HG03442 (cell line): ENCODE data around the gene SPATA2.

Experiments used
- ATAC-seq: cut with Tn5 transposase; IDR thresholded peaks from one replicate; pipeline ENCODE4 v1.9.1; 2021; ENCODE audit warnings: mild to moderate bottlenecking, moderate library complexity; ENCODE audit not compliant: unreplicated experiment

SPATA2 gene

DNA sequence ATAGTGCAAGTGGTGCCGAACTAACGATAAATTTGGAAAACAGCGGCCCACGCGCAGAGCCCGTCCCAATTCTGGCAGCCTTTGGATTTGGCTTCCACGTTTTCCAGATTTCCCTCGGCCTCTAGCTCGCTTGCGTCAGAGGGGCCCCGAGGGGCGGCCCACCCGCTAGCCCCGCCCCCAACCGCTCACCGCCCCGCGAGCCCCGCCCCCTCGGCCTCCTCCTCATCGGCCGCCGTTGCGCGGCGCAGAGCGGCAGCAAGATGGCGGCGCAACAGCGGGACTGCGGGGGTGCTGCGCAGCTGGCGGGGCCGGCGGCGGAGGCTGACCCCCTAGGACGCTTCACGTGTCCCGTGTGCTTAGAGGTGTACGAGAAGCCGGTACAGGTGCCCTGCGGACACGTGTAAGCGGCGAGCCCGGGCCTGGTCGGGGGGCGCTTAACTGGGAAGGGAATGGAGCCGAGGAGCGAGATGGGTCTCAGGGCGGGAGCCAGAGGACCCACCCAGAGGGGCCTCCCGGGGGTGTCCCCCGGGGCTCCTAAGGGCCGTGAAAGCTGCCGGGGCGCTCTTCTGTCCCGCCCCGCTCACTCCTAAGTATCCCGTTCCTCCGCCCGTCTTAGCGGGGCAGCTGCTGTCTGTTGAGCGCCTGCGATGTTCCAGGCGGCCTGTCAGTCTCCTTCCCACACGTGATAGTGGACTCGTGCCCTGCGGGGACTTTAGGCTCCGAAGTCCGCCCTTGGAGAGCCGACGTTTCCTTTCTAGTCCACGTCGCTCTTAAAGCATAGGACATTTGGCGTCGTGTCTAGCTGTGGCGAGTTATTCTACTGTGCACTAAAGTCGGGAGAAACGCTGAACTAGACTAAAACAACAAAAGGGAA, 21.1 kb upstream of the SPATA2 start, which contains the start of gene RNF114:
Gene RNF114, plus strand, starts transcription at position 245 of the 874 bp plus-strand sequence. Its CDS starts 16 bp downstream, at position 261.
- peak; percentile 72 for ATAC-seq

DNA sequence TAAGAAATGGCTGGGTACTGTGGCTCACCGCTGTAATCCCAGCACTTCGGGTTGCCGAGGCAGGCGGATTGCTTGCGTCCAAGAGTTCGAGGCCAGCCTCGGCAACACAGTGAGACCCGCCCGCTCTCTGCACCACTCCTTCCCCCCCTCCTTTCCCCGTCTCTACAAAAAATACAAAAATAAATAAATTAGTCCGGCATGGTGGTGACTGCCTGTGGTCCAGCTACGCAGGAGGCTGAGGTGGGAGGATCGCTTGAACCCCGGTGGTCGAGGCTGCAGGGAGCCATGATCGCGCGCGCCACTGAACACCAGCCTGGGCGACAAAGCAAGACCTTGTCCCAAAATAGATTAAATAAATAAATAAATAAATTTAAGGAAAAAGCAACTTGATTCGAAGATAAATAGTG, 20.4 kb upstream of the SPATA2 start:
- ATAC-seq: no peak

DNA sequence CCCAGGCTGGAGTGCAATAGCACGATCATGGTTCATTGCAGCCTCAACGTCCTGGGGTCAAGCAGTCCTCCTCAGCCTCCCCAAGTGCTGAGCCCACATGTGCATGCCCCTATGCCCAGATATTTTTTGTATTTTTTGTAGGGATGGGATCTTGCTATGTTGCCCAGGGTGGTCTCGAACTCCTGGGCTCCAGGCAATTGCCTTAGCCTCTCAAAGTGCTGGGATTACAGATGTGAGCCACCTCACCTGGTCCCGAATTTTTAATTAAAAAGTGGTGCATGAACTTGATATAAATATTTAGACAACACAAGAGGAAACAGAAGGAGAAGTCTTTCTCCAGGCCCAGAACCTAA, 13.8 kb upstream of the SPATA2 start:
- ATAC-seq: no peak

DNA sequence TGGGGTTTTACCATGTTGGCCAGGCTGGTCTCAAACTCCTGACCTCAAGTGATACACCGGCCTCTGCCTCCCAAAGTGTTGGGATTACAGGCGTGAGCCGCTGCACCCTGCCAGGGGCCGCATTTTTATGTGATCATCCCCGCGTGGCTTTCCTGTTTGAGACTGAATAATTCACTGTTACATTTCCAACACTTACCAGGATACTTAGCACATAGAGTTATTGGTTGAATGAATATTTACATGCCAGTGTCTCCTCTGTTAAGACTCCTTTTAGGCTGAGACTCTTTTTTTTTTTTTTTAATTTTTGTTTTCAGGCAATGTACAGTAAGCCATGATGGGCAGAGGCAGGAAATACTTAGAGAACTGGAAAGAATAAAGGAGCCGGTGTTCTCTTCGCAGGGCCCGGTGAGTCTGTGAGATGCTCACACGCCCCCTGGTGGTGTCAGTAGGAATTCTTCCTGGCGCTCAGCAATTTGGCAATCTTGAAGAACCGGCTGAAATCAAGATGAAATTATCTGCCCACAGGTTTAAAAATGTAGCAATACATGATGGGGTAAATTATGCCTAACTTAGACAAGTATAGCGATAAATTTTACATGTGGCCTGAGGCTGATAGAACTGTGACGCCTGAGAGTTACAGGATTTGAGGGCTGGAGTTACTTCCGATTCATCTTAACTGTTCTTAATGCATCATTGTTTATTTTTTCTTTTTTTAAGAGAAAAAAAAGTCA, 13.2 kb upstream of the SPATA2 start:
- no peak for ATAC-seq

DNA sequence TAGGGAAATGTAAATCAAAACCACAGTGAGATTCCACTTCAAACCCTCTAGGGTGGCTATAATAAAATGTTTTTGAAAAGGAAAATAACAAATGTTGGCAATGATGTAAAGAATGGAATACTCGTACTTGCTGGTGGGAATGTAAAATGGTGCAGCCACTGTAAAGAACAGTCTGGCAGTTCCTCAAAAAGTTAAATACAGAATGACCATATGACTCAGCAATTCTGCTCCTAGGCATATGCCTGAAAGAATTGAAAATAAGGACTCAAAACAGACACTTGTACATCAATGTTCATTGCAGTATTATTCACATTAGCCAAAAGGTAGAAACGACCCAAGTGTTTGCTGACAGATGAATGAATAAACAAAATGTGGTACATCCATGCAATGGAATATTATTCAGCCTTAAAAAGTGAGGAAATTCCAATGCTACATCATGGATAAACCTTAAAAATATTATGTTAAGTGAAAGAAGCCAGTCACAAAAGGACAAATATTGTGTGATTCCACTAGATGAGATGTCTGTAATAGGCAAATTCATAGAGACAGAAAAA, 10.6 kb upstream of the SPATA2 start:
- ATAC-seq: no peak

DNA sequence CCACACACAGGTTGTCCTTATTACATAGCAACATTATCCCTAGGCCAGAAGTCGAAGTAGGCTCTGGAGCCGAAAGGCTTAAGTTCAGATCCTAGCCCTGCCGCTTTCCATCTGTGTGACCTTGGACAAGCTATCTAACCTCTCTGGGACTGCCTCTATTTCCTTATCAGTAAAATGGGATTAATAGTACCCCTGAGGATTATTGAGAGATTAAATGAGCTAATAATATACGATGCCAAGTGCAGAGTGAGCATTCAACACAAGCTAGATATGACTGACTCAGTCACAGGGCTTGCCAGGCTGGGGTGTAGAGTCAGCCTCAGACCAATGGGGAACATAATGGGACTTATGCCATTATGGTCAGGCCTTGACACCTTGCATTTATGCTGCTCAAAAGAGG, 8.9 kb upstream of the SPATA2 start:
- no peak for ATAC-seq

DNA sequence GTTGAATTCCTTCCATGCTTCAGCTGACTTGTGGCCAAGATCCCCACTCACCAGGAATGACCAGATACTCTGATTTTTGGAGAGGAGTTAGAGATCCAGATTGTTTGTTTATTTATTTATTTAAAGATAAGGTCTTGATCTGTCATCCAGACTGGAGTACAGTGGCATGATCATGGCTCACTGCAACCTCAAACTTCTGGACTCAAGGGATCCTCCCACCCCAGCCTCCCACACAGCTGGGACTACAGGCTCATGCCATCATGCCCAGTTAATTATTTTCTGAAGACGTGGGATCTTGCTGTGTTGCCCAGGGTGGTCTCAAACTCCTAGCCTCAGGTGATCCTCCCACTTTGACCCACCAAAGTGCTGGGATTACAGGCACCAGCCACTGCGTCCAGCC, 4.1 kb upstream of the SPATA2 start:
- ATAC-seq: no peak

DNA sequence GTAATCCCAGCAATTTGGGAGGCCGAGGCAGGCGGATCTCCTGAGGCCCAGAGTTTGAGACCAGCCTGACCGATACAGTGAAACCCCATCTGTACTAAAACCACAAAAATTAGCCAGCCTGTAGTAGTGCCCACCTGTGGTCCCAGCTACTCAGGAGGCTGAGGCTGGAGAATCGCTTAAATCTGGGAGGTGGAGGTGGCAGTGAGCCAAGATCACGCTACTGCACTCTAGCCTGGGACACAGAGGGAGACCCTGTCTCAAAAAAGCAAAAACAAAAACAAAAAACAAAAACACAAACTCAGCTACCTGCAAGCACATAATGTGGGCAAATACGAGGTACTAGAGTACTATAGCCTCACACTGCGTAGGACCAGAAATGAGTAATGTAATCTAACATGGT, 3.7 kb upstream of the SPATA2 start:
- ATAC-seq: no peak

DNA sequence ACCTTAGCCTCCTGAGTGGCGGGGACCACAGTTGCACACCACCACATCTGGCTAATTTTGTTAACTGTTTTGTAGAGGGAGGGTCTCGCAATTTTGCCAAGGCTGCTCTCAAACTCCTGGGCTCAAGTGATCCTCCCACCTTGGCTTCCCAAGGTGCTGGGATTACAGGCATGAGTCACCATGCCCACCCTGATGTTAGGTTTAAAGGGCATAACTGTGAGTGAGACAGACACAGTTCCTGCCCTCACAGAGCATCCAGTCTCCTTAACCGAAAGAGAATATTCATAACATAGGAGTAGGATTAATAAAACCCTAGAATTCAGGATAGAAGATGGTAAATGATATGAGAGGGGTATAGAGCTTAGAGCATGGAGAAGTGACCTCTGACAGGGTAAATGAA, 3.1 kb upstream of the SPATA2 start:
- no peak for ATAC-seq

DNA sequence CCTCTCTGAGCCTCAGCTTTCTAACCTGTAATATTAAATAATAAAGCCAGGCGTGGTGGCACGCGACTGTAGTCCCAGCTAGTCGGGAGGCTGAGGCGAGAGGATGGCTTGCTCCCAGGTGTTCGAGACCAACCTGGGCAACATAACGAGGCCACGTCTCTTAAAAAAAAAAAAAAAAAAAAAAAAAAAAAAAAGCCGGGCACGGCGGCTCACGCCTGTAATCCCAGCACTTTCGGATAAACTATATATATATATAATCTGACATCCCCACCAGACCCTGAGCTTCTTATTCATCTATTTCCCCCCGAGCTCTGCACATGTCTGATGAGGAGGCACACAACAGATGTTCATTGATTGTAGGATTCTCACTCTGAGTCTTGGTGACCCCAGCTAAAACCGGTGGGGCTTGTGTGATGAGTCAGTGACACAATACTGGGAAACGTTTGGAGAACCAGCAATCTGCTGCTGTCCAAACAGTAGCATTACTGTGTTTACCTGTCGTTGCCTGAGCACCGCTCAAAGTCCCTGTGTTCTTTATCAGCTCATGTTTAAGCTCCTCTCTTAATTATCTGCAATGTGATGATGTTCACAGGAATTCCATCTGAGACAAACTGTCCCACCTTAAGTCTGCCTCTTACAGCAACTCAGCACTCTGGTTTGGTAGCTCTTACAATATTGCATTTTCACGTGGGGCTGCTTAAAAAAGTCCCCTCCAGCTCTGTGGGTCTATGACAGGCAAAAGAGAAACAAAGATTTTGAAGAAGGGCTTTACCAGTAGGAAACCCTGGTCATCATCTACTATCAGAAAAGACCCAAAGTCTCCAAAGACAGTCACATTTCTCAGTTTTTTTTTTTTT, 1.0 kb upstream of the SPATA2 start:
- no peak for ATAC-seq

DNA sequence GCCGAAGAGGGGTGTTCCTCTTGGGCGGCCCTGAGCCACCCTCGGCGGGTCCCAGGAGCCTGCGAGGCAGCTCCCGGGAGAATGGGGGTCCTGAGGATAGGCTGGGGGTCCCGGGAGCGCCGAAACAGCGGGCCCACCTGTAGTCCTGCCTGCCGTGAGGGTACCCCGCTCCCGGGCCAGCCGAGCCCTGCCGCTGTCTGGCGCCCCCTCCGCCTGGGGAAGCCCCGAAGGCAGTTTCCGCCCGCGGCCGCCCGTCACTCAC, 280 bp downstream of the SPATA2 start:
- ATAC-seq: peak; percentile 24

DNA sequence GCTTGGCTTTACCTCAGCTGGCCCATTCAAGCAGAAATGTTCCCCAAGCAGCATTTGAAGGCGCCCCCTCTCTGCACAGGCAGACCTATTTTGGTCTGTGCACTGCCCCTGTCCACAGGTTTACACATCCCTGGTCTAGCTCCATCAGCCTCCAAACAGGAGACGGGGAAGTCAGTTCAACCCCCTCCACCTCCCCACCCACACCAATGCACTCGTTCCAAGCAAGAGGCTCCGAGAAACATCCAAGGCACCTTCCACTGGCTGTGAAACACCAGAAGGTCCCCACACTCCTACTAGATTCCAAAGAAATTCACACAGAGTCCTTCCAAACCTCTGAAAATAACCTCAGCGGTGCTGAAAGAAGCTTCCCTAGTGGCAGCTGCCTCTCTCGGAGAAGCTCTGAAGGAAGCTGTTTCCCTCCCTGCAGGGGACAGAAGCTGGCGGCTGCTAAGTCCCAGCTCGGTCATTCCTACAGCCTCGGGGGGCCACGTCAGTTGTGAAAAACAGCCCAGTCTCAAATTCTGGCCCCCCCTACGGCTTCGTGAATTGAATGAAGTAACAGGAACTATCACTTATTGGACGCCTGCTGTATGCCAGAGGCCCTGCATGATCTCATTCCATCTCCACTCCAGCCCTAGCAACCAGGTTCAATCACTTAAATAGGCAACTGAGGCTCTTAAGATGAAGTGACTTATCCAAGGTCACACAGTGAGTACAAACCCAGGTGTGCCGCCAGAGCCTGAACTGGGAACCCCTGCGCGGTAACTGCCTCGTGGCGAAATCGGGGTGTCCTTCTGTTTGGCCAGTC, 815 bp downstream of the SPATA2 start:
- ATAC-seq: no peak

DNA sequence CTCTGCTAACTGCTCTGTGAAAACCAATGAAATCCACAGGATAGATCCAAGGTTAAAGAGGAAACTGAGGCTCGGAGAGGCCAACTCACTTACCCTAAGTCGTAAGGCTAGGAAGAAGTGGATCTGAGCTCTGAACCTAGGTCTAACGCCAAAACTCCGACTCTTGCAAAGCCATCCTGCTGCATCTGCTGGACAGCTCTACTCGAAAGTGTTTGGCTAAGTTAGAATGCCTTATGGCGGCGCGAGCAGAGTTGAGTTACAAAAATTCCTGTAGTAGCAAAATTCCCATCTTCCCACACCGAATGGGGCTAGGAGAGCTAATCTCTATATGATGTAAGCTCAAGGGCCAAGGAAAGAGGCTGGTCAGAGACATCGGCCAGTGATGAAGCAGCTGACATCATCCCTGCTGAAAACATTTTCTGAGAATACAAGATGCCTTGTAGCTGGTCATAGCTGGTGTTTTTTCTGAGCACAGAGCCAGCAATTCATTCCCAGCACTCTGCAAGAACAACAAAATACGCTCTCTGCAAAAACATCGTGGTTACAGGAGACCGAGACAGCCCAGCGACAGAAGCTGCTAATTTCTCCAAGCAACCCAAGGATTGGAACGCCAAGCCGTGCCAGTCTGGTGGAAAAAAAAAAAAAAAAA, 1.8 kb downstream of the SPATA2 start:
- ATAC-seq: no peak

DNA sequence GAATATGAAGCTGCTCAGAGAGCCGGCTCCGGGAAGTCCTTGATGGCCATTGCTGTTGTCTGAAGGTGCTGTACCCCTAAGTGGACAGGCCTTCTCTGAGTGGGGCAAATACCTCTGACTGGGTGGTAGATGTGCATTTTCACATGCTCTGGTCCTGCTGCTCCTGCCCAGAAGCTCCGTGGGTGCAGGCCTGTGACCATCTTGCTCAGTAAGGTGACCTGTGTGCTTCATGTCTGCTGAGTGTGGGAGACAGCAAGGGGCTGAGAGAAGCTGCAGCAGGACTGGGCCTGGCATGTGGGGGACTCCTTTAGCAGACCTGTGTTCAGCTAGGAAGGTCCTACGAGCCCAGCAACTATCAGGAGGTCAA, 5.0 kb downstream of the SPATA2 start:
- no peak for ATAC-seq

DNA sequence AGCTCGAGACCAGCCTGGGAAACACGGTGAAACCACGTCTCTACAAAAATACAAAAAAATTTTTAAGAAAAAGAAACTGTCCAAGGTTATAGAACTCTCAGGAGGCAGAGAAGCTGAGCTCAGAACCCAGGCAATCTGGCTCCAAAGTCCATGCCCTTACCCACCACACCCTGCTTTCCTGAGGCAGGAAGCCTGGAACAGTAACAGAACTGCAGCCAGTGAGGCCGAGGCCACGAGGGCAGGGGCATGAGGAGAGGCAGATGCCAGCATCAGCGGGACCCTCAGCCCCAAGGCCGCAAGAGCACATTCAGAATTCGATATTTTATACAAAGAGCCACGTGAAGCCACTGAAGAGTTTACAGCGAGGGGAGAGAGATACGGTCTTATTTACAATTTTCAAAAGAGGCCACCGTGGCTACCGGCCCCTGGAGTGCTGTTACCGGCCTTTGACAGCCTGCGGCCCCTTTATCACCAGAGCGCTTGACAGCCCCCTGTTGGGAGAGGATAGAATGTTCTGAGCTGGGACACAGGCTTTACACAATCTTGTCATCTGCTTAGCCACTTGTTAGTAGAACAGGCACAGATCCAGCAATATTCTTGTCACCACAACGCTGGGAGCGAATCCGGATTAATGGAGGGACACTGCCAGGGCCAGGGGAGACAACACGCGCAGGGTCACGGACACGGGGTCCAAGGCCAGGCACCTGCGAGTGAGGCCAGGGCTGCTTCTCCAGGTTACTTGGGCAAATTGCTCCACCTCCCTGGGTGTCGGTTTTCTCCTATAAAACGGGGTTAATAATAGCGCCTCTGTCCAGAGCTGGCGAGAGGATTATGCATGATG, 5.6 kb downstream of the SPATA2 start:
- no peak for ATAC-seq

DNA sequence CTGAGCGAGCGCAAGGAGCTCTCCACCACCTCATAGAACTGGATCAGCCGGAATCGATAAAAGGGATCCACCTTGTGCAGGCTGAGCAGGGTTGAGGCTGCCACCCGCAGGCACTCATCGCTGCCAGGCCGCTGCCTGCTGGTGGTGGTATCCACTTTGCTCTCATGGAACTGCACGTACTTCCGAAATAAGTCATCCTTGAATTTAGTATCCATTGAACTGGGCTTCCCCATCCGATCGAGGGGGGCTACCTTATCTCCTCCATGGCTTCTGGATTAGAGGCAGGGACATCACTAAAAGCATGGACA, 7.1 kb downstream of the SPATA2 start:
- no peak for ATAC-seq

DNA sequence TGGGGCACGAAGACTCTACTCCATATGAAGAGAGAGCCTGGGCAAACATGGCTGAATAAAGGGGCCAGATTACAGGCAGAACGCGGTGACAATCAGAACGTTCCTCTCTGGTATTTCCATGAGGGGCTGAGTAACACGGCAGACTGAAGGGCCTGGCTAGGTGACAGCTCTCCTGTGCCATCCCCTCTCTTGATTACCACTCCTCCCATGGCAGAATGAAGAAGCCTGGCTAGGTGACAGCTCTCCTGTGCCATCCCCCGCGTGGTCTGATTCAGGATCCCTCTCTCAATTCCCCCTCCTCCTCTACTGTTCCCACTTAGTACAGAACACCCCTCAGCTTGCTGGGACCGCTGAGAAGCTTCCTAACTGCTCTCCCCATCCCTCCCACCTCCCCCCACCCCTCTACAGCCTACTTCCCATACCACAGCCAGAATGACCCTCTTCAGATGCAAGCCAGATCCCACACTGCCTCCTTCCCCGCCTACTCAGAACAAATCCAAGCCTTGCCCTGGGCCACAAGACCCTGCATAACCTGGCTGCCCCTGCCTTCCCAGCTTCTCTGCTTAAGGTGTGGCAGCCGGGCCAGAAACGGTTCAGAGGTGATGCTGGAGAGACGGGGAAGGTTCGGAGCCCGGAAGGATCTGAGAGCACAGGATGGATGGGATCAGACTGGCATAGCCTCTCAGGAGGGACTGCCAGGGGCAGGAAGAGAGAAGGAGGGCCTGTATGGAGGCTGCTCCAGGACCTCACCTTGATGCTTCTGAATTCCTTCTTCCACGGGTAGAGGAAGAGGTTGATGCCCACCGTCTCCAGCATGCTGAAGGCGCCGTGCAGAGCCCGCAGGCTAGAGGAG, 7.7 kb downstream of the SPATA2 start:
- ATAC-seq: no peak

DNA sequence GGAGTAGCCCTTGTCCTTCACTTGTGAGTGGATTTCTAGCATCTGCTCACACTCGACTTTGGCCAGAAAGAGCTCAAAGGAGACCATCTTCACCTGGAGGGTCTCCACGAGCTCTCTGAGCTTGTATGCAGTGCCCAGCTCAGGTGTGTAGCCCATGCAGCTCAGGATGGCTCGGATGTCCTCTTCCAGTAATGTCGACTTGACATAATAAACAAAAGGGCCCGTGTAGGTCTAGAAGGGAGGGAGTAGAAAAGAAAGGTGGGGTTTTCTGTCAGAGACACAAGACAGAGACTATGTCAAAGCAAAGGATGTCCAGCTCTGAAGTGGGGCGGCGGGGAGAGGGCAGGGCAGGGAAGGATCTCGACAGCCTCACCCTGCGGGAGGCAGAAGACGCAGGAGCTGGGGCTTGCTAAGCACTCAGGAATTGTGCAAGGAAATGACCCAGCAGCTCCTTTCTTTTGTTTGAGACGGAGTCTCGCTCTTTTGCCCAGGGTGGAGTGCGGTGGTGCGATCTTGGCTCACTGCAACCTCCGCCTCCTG, 8.6 kb downstream of the SPATA2 start:
- ATAC-seq: no peak
